CD4-positive, CD25-positive, alpha-beta regulatory T cell (primary cell): ENCODE measurements around the gene CEP83. TPM values are rescaled to one million over a fixed set of nuclear protein-coding genes. Genes with fewer than 3 reads are reported as not detected.
A peak's percentile ranks its signal among the peaks of the same experiment; 100 is the strongest.
"Not testable (repeated sequence)": the region's sequence is repeated elsewhere in the genome, so short reads cannot be mapped to it uniquely, and the experiment has no call there.

ENCODE experiments used
- ATAC-seq, 2 donors: fragments of 150-1000 bp; cut with Tn5 transposase; one replicate each; pipeline ENCODE4 v1.10.0; 2021; ENCODE audit warnings: low read depth in 2 of 2, moderate number of reproducible peaks in 2 of 2, moderate library complexity in 1 of 2
- DNase-seq, 3 donors: peaks; one replicate each; pipeline versions ENCODE4 v3.0.0 to v3.0.0-alpha.2; 2012 to 2022; ENCODE audit warnings: mixed read lengths in 1 of 3
- H3K27ac ChIP-seq: one replicate; pipeline ENCODE4 v1.7.0; 2013; ENCODE audit warnings: mild to moderate bottlenecking, low read length; ENCODE audit not compliant: insufficient read depth, poor library complexity, severe bottlenecking
- H3K27me3 ChIP-seq: one replicate; pipeline ENCODE4 v1.7.0; 2013; ENCODE audit warnings: low read length; ENCODE audit not compliant: control insufficient read depth, insufficient read depth
- H3K36me3 ChIP-seq: one replicate; pipeline ENCODE4 v1.7.0; 2013; ENCODE audit warnings: mild to moderate bottlenecking, low read length, moderate library complexity; ENCODE audit not compliant: control insufficient read depth, insufficient read depth
- H3K4me1 ChIP-seq: 2 replicates; pipeline ENCODE4 v1.7.0; 2013; ENCODE audit warnings: mild to moderate bottlenecking, low read length; ENCODE audit not compliant: insufficient read depth, control insufficient read depth, poor library complexity, severe bottlenecking
- H3K4me3 ChIP-seq: one replicate; pipeline ENCODE4 v1.7.0; 2013; ENCODE audit warnings: low read depth, mild to moderate bottlenecking, low read length, moderate library complexity
- H3K9me3 ChIP-seq, 2 experiments: 1 replicate in 1 of 2; 2 replicates in 1 of 2; pipeline ENCODE4 v1.7.0; 2013; ENCODE audit warnings: low read length in 2 of 2, mild to moderate bottlenecking in 1 of 2, moderate library complexity in 1 of 2; ENCODE audit not compliant: control insufficient read depth in 2 of 2
- H3K27ac Mint-ChIP-seq, 3 donors: one replicate each; pipeline ENCODE4 v1.8.0; 2020 to 2022; ENCODE audit warnings: mild to moderate bottlenecking in 3 of 3, mixed read lengths in 3 of 3, moderate library complexity in 2 of 3
- H3K27me3 Mint-ChIP-seq: one replicate; pipeline ENCODE4 v1.8.0; 2022; ENCODE audit warnings: mild to moderate bottlenecking, mixed read lengths
- H3K36me3 Mint-ChIP-seq: one replicate; pipeline ENCODE4 v1.8.0; 2020; ENCODE audit warnings: mixed read lengths
- H3K4me1 Mint-ChIP-seq, 4 donors: one replicate each; pipeline ENCODE4 v1.8.0; 2020 to 2022; ENCODE audit warnings: mixed read lengths in 4 of 4, mild to moderate bottlenecking in 1 of 4
- H3K4me3 Mint-ChIP-seq, 4 donors: one replicate each; pipeline ENCODE4 v1.8.0; 2020 to 2022; ENCODE audit warnings: mild to moderate bottlenecking in 4 of 4, mixed read lengths in 4 of 4, moderate library complexity in 3 of 4
- H3K9me3 Mint-ChIP-seq, 7 donors: one replicate each; pipeline ENCODE4 v1.8.0; 2020 to 2022; ENCODE audit warnings: mixed read lengths in 7 of 7, mild to moderate bottlenecking in 3 of 7, moderate library complexity in 2 of 7
- polyA plus RNA-seq, 4 donors: library from polyadenylated mRNA; unstranded; fragments of 300-500 nt; fragmentation: Illumina TruSeq; gene quantifications; one replicate each; pipeline ENCODE4 v1.2.3, GENCODE V29; 2021
- total RNA-seq: library from RNA; stranded (reverse); gene quantifications from one replicate; pipeline ENCODE4 v1.2.3, GENCODE V29; 2022

Gene CEP83
- total and polyA plus RNA-seq, 5 donors from 2014 or later: 3.7 to 14.2 (median 5.1) TPM

DNA sequence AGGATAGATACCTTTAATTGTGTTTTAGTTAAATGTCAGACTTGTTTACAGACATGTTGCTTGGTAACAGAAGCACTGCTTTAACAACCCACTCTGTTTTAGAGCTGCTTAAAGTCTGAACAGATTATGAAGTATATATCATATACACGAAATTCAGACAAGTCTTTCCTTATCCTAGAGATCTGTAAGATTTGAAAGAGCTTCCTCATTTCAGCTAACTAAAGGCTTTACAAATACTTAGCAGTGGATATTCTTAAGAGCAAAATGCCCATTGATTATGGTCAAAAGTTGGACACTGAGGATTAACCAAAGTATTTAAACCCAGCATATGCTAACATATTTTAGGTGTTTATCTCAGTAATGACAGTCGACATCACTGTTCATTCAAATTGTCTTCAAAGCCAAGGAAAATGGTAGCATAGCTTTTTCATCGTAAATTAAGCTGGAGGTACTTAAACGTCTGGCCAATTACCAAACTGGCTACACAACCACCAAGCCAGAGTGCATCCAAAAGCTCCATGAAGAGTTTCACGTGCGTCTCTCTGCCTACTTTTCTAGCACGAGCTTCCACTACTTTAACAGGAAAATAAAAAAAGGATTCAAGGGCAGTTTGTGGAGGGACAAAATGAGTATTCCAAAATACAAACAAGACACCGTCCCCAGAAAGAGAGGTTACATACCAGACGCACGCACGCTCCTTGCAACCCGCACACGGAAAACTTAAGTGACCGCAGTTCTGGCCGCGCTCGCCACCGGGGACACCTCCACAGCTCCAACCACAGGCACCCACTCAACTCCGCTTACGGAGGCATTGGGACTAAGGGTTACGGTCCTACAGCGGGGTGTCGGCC is 565 bp downstream of the CEP83 start:
- H3K27ac ChIP-seq: peak overlapping the region; percentile 87
- no peaks in the 10 kb centered on the region for H3K9me3 ChIP-seq
- peaks cover 13% of the 10 kb centered on the region for H3K4me1 ChIP-seq
- H3K4me3 Mint-ChIP-seq: peak overlapping the region; percentile 87 to 97 (median 95)
- H3K36me3 Mint-ChIP-seq: peaks cover 10% of the 10 kb centered on the region
- no peaks in the 10 kb centered on the region for H3K27me3 ChIP-seq
- peaks cover 19 to 46% (median 24%) of the 10 kb centered on the region in 4 donors for H3K4me1 Mint-ChIP-seq
- H3K9me3 Mint-ChIP-seq: peaks cover 0 to 4% (median 0%) of the 10 kb centered on the region in 7 donors
- peak overlapping the region; percentile 88 for H3K4me3 ChIP-seq
- peaks cover 5% of the 10 kb centered on the region for H3K27me3 Mint-ChIP-seq
- no peaks in the 10 kb centered on the region for H3K36me3 ChIP-seq
- peak in 2 of 3 donors; percentile 23 to 40 for DNase-seq
- H3K27ac Mint-ChIP-seq: peak overlapping the region; percentile 32 to 97 (median 95)
- ATAC-seq: peak; percentile 21 to 28

DNA sequence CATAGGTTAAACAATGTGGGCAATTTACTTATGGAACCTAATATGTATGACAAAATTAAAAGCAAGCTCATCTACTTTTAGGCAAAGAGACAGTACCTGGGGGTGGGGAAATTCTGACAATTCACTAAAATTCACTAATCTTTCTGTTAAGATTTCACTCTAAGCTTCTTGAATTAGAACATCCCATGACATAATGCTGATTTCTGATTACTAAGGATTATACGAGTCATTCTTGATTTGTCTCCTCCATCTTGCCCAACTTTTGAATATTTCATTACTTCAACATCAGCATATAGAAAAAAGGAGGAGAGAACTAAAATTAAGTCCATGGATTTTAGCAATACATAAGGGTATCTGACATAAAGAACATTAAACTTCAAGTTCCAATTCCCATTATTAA is 2.4 kb downstream of the CEP83 start:
- H3K4me1 ChIP-seq: peaks cover 13% of the 10 kb centered on the region
- no peak for ATAC-seq
- Mint-ChIP-seq H3K9me3 (peaks cover 0 to 4% (median 0%) of the 10 kb centered on the region in 7 donors), H3K36me3 (peaks cover 13% of the 10 kb centered on the region), H3K27ac (peak overlapping the region in 1 of 3 donors; percentile 62), H3K27me3 (peaks cover 5% of the 10 kb centered on the region), H3K4me3 (peak overlapping the region; percentile 2 to 85 (median 56)), H3K4me1 (peaks cover 20 to 46% (median 26%) of the 10 kb centered on the region in 4 donors)
- H3K9me3 ChIP-seq: no peaks in the 10 kb centered on the region
- H3K27me3 ChIP-seq: no peaks in the 10 kb centered on the region
- H3K36me3 ChIP-seq: no peaks in the 10 kb centered on the region
- no peak overlapping the region for H3K4me3 ChIP-seq
- no peak for DNase-seq
- H3K27ac ChIP-seq: no peak overlapping the region

DNA sequence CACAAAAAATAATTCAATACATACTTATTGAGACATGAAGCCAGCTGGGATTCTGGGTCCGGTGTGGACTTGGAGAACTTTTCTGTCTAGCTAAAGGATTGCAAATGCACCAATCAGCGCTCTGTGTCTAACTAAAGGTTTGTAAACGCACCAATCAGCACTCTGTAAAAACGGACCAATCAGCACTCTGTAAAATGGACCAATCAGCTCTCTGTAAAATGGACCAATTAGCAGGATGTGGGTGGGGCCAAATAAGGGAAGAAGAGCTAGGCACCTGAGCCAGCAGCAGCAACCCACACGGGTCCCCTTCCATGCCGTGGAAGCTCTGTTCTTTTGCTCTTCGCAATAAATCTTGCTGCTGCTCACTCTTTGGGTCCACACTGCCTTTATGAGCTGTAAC is 5.3 kb downstream of the CEP83 start:
- not testable (repeated sequence) for H3K4me1 ChIP-seq, H3K4me3 ChIP-seq, H3K27me3 ChIP-seq, H3K27me3 Mint-ChIP-seq, H3K4me3 Mint-ChIP-seq, ATAC-seq, H3K36me3 ChIP-seq, H3K9me3 ChIP-seq, H3K27ac ChIP-seq, H3K27ac Mint-ChIP-seq, DNase-seq
- H3K9me3 Mint-ChIP-seq: peaks cover 0 to 10% (median 0%) of the 10 kb centered on the region in 7 donors
- H3K36me3 Mint-ChIP-seq: peaks cover 22% of the 10 kb centered on the region
- peaks cover 23 to 38% (median 35%) of the 10 kb centered on the region in 4 donors for H3K4me1 Mint-ChIP-seq

DNA sequence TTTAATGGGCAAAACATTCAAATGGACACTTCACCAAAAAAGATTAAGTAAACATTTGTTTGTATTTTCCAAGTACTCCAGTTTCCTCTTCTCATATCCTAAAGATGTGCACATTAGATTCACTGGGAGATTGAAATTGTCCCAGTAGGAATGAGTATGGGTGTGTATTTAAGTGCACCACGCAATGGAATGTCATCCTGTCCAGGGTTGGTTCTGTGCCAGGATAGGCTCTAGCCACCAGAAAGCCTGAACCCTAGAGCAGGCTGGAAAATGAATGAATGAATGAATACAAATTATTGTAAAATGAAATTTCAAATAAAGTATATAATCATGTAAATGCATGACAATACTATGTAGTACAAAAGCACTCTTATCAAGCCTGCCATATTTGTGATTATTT is 14.0 kb downstream of the CEP83 start:
- no peaks in the 10 kb centered on the region for H3K36me3 ChIP-seq
- H3K4me1 Mint-ChIP-seq: peaks cover 12 to 32% (median 19%) of the 10 kb centered on the region in 4 donors
- ATAC-seq (no peak), DNase-seq (no peak)
- no peaks in the 10 kb centered on the region for H3K27me3 Mint-ChIP-seq
- H3K36me3 Mint-ChIP-seq: peaks cover 22% of the 10 kb centered on the region
- H3K9me3 Mint-ChIP-seq: peaks cover 3 to 13% (median 5%) of the 10 kb centered on the region in 7 donors
- H3K4me3 ChIP-seq: no peak overlapping the region
- H3K27me3 ChIP-seq: no peaks in the 10 kb centered on the region
- H3K4me3 Mint-ChIP-seq: no peak overlapping the region
- H3K9me3 ChIP-seq: peaks cover 0 to 7% of the 10 kb centered on the region in 2 experiments
- no peaks in the 10 kb centered on the region for H3K4me1 ChIP-seq
- H3K27ac ChIP-seq: no peak overlapping the region
- no peak overlapping the region for H3K27ac Mint-ChIP-seq

DNA sequence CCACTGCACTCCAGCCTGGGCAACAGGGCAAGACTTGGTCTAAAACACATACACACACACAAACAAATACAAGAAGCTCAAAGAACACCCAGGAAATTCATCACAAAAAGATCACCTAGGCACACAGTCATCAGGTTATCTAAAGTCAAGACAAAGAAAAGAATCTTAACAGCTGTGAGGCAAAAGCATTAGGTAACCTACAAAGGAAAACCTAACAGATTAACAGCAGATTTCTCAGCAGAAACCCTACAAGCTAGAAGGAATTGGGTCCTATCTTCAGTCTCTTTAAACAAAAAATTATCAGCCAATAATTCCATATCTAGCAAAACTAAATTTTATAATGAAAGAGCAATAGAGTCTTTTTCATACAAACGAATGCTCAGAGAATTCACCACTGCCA is 22.4 kb downstream of the CEP83 start:
- Mint-ChIP-seq H3K36me3 (peaks cover 14% of the 10 kb centered on the region), H3K4me3 (no peak overlapping the region), H3K27ac (no peak overlapping the region), H3K27me3 (no peaks in the 10 kb centered on the region), H3K4me1 (peaks cover 8 to 26% (median 17%) of the 10 kb centered on the region in 4 donors), H3K9me3 (peaks cover 0 to 13% (median 6%) of the 10 kb centered on the region in 7 donors)
- Histone ChIP-seq H3K9me3 (no peaks in the 10 kb centered on the region), H3K27me3 (no peaks in the 10 kb centered on the region), H3K4me1 (no peaks in the 10 kb centered on the region), H3K4me3 (no peak overlapping the region), H3K36me3 (no peaks in the 10 kb centered on the region), H3K27ac (no peak overlapping the region)
- DNase-seq (no peak), ATAC-seq (no peak)

DNA sequence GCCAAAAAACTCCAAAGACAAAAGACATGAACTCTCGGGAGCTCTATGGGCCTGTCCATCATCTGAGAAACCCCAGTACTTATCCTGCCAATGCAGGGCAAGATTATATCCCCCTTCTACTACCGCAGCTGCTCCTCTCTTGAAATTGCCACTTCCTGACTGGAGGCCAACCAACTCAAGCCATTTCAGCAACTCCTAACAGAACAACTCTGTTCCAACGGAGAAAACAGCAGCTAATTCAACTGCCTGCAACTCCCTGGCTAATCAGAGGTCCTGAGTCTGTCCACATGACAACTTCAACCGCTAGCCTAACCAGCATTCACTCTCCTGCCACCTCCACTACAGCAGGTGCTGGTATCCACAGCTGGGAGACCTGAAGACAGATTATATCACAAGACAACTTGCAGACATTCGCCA is 24.1 kb downstream of the CEP83 start:
- H3K4me1 ChIP-seq: no peaks in the 10 kb centered on the region
- ATAC-seq: no peak

DNA sequence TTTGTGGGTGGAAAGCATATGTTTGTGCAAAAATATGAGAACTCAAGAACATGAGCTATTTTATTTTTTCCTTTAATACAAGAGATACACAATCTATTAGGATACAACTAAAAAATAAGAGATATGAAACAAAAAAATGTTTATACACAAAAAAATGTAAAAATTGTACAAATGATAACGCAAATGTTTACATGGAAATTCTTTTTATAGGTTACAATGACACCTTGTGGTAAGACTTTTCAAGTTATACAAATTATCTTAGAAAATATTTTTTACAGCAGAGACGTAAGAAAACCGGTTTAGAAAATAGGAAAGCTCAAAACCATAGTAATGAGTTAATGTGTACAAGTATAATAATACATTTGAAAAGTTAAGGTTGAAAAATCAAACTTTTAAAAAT is 25.5 kb downstream of the CEP83 start:
- no peaks in the 10 kb centered on the region for H3K36me3 ChIP-seq
- no peak overlapping the region for H3K27ac Mint-ChIP-seq
- no peaks in the 10 kb centered on the region for H3K27me3 ChIP-seq
- no peaks in the 10 kb centered on the region for H3K4me1 ChIP-seq
- peaks cover 12% of the 10 kb centered on the region for H3K36me3 Mint-ChIP-seq
- H3K4me3 Mint-ChIP-seq: peak overlapping the region in 1 of 4 donors; percentile 23
- peaks cover 7 to 20% (median 15%) of the 10 kb centered on the region in 4 donors for H3K4me1 Mint-ChIP-seq
- H3K9me3 Mint-ChIP-seq: peaks cover 0 to 24% (median 6%) of the 10 kb centered on the region in 7 donors
- no peak for ATAC-seq
- no peak overlapping the region for H3K27ac ChIP-seq
- DNase-seq: peak in 1 of 3 donors; percentile 20
- H3K27me3 Mint-ChIP-seq: no peaks in the 10 kb centered on the region
- peaks cover 14 to 22% of the 10 kb centered on the region in 2 experiments for H3K9me3 ChIP-seq
- H3K4me3 ChIP-seq: no peak overlapping the region

More for the DNA sequence above, 24.1 kb downstream of the CEP83 start:
- Mint-ChIP-seq H3K36me3 (peaks cover 16% of the 10 kb centered on the region), H3K27me3 (no peaks in the 10 kb centered on the region), H3K4me3 (no peak overlapping the region), H3K27ac (no peak overlapping the region), H3K4me1 (peaks cover 12 to 24% (median 17%) of the 10 kb centered on the region in 4 donors), H3K9me3 (peaks cover 0 to 21% (median 7%) of the 10 kb centered on the region in 7 donors)
- H3K4me3 ChIP-seq: no peak overlapping the region
- no peaks in the 10 kb centered on the region for H3K27me3 ChIP-seq
- DNase-seq: peak in 1 of 3 donors; percentile 10
- H3K9me3 ChIP-seq: peaks cover 6 to 10% of the 10 kb centered on the region in 2 experiments
- H3K36me3 ChIP-seq: no peaks in the 10 kb centered on the region
- H3K27ac ChIP-seq: no peak overlapping the region
